Panc1 (cell line): ENCODE data around the gene SMPD4. TPM values are rescaled to one million over a fixed set of nuclear protein-coding genes. Genes with fewer than 3 reads are reported as not detected.
A peak's percentile ranks its signal among the peaks of the same experiment; 100 is the strongest.
"Not testable (repeated sequence)": the region's sequence is repeated elsewhere in the genome, so short reads cannot be mapped to it uniquely, and the experiment has no call there.

ENCODE experiments used
- ATAC-seq: fragments of 200-7000 bp; cut with Tn5 transposase; 2 replicates; pipeline ENCODE4 v1.9.1; 2020; ENCODE audit warnings: mild to moderate bottlenecking, moderate library complexity
- BruUV-seq: library from RNA; stranded (reverse); fragments of 400-500 nt; replicated peaks from 2 replicates; lab custom pipeline; 2021; lab: Mats Ljungman, UMichigan
- CTCF ChIA-PET: fragments of 300-600 bp; sonication (Branson Sonifier 250); formaldehyde crosslinking; loops from one replicate; lab custom pipeline; 2022; ENCODE audit warnings: antibody characterized with exemption; lab: Charles Lee
- POLR2A ChIA-PET: fragments of 300-600 bp; sonication (Branson Sonifier 250); formaldehyde crosslinking; loops from one replicate; lab custom pipeline; 2022; ENCODE audit warnings: antibody characterized with exemption; lab: Charles Lee
- DNase-seq: peaks from one replicate; pipeline ENCODE4 v3.0.0-alpha.2; 2010; ENCODE audit warnings: low read depth, low spot score
- H3K27ac ChIP-seq: 2 replicates; pipeline ENCODE4 v1.5.1; 2011; ENCODE audit warnings: mild to moderate bottlenecking, low read length, inconsistent platforms
- H3K27me3 ChIP-seq: fragments of 200-500 bp; sonication (Bioruptor generic); 2 replicates; pipeline ENCODE4 v1.6.0; 2014; ENCODE audit warnings: low read length, inconsistent platforms; ENCODE audit not compliant: control insufficient read depth, insufficient read depth
- H3K36me3 ChIP-seq: fragments of 200-500 bp; sonication (Bioruptor generic); 2 replicates; pipeline ENCODE4 v1.5.1; 2014; ENCODE audit warnings: inconsistent platforms, mild to moderate bottlenecking, low read length, moderate library complexity; ENCODE audit not compliant: control insufficient read depth, insufficient read depth
- H3K4me1 ChIP-seq: 2 replicates; pipeline ENCODE4 v1.5.1; 2011; ENCODE audit warnings: inconsistent platforms, mild to moderate bottlenecking, low read length, moderate library complexity; ENCODE audit not compliant: control insufficient read depth, insufficient read depth
- H3K4me3 ChIP-seq, 2 experiments: 2 replicates each; pipeline ENCODE4 v1.5.1; 2011 to 2012; ENCODE audit warnings: low read depth in 2 of 2, low read length in 2 of 2, mild to moderate bottlenecking in 2 of 2, inconsistent platforms in 1 of 2, moderate library complexity in 1 of 2
- H3K9me3 ChIP-seq: fragments of 200-500 bp; sonication (Bioruptor generic); 2 replicates; pipeline ENCODE4 v1.5.1; 2014; ENCODE audit warnings: low read depth, mild to moderate bottlenecking, inconsistent platforms, low read length, moderate library complexity; ENCODE audit not compliant: control insufficient read depth, insufficient read depth
- POLR2AphosphoS5 ChIP-seq: IDR thresholded peaks from 2 replicates; pipeline ENCODE4 v1.6.1; 2012; ENCODE audit warnings: mild to moderate bottlenecking, low read depth, low read length, moderate library complexity
- SIN3A ChIP-seq: IDR thresholded peaks from 2 replicates; pipeline ENCODE4 v1.6.1; 2012; ENCODE audit warnings: low read depth, mild to moderate bottlenecking, low read length, moderate library complexity, borderline replicate concordance; ENCODE audit not compliant: insufficient read depth
- TCF7L2 ChIP-seq: IDR thresholded peaks from 2 replicates; pipeline ENCODE4 v1.6.1; 2011; ENCODE audit warnings: mild to moderate bottlenecking, low read depth, low read length, inconsistent platforms
- in situ Hi-C: cut with HindIII; loops from 2 replicates; pipeline ENCODE4 v1.10.0; 2016; ENCODE audit warnings: low sequenced_read_pairs, low pct_unique_long_range_greater_than_20kb
- intact Hi-C: fragments of 100-400 bp; cut with micrococcal nuclease; formaldehyde crosslinking; loops from one replicate; pipeline ENCODE4 v1.10.0; 2022; ENCODE audit not compliant: unreplicated experiment
- total RNA-seq: library from RNA; stranded (reverse); gene quantifications from one replicate; pipeline ENCODE4 v1.2.1, GENCODE V29; 2021; ENCODE audit not compliant: unreplicated experiment
- TF ChIP-seq, protein P1 (sequence below): fragments of 450-650 bp; IDR thresholded peaks from 2 replicates; pipeline ENCODE4 v1.5.1; 2017; ENCODE audit warnings: mild to moderate bottlenecking
- TF ChIP-seq, protein P2 (sequence below), 2 experiments: IDR thresholded peaks; 2 replicates each; pipeline ENCODE4 v1.6.1; 2011 to 2012; ENCODE audit warnings: low read depth in 2 of 2, control low read depth in 1 of 2, low read length in 1 of 2, mild to moderate bottlenecking in 1 of 2, moderate library complexity in 1 of 2; ENCODE audit not compliant: insufficient read depth in 1 of 2

SMPD4 gene
- total RNA-seq, 1 experiment from 2014 or later, result 89.0 TPM

GRCh38 chr2:130160838-130161705, 20.3 kb downstream of the SMPD4 start:
- H3K4me1 ChIP-seq, BruUV-seq, H3K9me3 ChIP-seq, intact Hi-C loops, CTCF ChIA-PET, H3K36me3 ChIP-seq, H3K27me3 ChIP-seq, H3K27ac ChIP-seq, H3K4me3 ChIP-seq, POLR2A ChIA-PET, in situ Hi-C loops, DNase-seq: not testable (repeated sequence)
- ATAC-seq, result 0 out of 2 replicates have a peak, but pooled peaks have one; percentile 35

GRCh38 chr2:130160131-130160530, 21.3 kb downstream of the SMPD4 start:
- POLR2A ChIA-PET, result no interaction called here
- BruUV-seq, result TSS peak; percentile 46
- ATAC-seq, result no peak

GRCh38 chr2:130159376-130159775, 22.0 kb downstream of the SMPD4 start:
- intact Hi-C loops, result loop anchor here (10.0 kb wide), 1 partner anchor 175 kb away; no protein-coding TSS in a partner anchor
- H3K4me3 ChIP-seq, in situ Hi-C loops, ATAC-seq, H3K36me3 ChIP-seq, H3K27ac ChIP-seq, BruUV-seq, H3K27me3 ChIP-seq, DNase-seq, H3K4me1 ChIP-seq, H3K9me3 ChIP-seq, POLR2A ChIA-PET: not testable (repeated sequence)
- CTCF ChIA-PET, result interaction anchor here (0.7 kb wide), 1 partner anchor 175 kb away, joined by 4 read pairs; no protein-coding TSS in a partner anchor

More at GRCh38 chr2:130160131-130160530, 21.3 kb downstream of the SMPD4 start:
- in situ Hi-C loops, result no loop called here
- H3K27ac ChIP-seq, result no peak overlapping the region
- CTCF ChIA-PET, result interaction anchor here (0.7 kb wide), 1 partner anchor 174 kb away, joined by 4 read pairs; no protein-coding TSS in a partner anchor
- H3K4me3 ChIP-seq, result no peak overlapping the region
- no peaks in the 10 kb centered on the region for H3K27me3 ChIP-seq
- intact Hi-C loops, result no loop called here
- no peaks in the 10 kb centered on the region for H3K9me3 ChIP-seq
- TF ChIP-seq POLR2AphosphoS5, result no peak
- TF ChIP-seq, protein P1, sequence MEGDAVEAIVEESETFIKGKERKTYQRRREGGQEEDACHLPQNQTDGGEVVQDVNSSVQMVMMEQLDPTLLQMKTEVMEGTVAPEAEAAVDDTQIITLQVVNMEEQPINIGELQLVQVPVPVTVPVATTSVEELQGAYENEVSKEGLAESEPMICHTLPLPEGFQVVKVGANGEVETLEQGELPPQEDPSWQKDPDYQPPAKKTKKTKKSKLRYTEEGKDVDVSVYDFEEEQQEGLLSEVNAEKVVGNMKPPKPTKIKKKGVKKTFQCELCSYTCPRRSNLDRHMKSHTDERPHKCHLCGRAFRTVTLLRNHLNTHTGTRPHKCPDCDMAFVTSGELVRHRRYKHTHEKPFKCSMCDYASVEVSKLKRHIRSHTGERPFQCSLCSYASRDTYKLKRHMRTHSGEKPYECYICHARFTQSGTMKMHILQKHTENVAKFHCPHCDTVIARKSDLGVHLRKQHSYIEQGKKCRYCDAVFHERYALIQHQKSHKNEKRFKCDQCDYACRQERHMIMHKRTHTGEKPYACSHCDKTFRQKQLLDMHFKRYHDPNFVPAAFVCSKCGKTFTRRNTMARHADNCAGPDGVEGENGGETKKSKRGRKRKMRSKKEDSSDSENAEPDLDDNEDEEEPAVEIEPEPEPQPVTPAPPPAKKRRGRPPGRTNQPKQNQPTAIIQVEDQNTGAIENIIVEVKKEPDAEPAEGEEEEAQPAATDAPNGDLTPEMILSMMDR, result no peak
- TF ChIP-seq SIN3A, result no peak
- no peak for DNase-seq
- H3K4me1 ChIP-seq, result no peaks in the 10 kb centered on the region
- no peaks in the 10 kb centered on the region for H3K36me3 ChIP-seq

DNA sequence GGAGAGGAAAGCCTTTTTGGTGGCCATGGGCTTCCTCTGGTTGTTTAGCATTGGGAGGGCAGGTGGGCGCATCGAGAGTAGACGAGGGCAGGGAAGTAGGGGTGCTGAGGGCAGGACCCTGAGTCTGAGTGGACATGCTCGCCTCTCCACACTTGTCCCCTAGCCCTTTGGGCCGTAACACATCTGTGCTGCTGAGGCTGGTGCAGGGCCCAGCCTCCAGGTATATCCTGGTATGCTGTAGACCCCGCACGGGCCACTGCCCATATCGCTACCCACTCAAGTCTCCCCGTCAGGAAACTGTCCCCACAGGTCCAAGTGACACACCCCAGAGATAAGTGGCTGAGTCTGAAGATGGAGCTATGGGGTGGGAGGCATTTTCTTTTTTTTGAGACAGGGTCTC, 22.8 kb downstream of the SMPD4 start:
- no peak overlapping the region for H3K4me3 ChIP-seq
- intact Hi-C loops (loop anchor here (10.0 kb wide), 1 partner anchor 176 kb away; no protein-coding TSS in a partner anchor), in situ Hi-C loops (no loop called here)
- TF ChIP-seq TCF7L2 (no peak), POLR2AphosphoS5 (no peak), SIN3A (no peak)
- TF ChIP-seq, protein P2, sequence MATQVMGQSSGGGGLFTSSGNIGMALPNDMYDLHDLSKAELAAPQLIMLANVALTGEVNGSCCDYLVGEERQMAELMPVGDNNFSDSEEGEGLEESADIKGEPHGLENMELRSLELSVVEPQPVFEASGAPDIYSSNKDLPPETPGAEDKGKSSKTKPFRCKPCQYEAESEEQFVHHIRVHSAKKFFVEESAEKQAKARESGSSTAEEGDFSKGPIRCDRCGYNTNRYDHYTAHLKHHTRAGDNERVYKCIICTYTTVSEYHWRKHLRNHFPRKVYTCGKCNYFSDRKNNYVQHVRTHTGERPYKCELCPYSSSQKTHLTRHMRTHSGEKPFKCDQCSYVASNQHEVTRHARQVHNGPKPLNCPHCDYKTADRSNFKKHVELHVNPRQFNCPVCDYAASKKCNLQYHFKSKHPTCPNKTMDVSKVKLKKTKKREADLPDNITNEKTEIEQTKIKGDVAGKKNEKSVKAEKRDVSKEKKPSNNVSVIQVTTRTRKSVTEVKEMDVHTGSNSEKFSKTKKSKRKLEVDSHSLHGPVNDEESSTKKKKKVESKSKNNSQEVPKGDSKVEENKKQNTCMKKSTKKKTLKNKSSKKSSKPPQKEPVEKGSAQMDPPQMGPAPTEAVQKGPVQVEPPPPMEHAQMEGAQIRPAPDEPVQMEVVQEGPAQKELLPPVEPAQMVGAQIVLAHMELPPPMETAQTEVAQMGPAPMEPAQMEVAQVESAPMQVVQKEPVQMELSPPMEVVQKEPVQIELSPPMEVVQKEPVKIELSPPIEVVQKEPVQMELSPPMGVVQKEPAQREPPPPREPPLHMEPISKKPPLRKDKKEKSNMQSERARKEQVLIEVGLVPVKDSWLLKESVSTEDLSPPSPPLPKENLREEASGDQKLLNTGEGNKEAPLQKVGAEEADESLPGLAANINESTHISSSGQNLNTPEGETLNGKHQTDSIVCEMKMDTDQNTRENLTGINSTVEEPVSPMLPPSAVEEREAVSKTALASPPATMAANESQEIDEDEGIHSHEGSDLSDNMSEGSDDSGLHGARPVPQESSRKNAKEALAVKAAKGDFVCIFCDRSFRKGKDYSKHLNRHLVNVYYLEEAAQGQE (IDR thresholded peaks at IDR 0.05; ENCODE audit: insufficient read depth in 1 of 2, low read depth in 2 of 2, low read length in 1 of 2), result no peak
- TF ChIP-seq, protein P1, result no peak
- H3K27ac ChIP-seq, result no peak overlapping the region
- no peaks in the 10 kb centered on the region for H3K4me1 ChIP-seq
- ChIA-PET POLR2A (no interaction called here), CTCF (no interaction called here)
- no peak for ATAC-seq
- no peak for DNase-seq
- BruUV-seq, result no TSS peak
- no peaks in the 10 kb centered on the region for H3K9me3 ChIP-seq
- no peaks in the 10 kb centered on the region for H3K27me3 ChIP-seq
- H3K36me3 ChIP-seq, result no peaks in the 10 kb centered on the region
